HuH-7 (cell line): ENCODE data around the gene CHCHD10.
"Not testable (repeated sequence)": the region's sequence is repeated elsewhere in the genome, so short reads cannot be mapped to it uniquely, and the experiment has no call there.

Experiments used
- DNase-seq: peaks from one replicate; pipeline ENCODE4 v3.0.0; 2011; ENCODE audit warnings: low spot score

Gene CHCHD10

GRCh38 chr22:23750367-23750713 lies 17.4 kb downstream of the CHCHD10 start:
- DNase-seq = no peak

- DNase-seq = no peak
Observed at GRCh38 chr22:23749841-23750301, 17.9 kb downstream of the CHCHD10 start.

DNA sequence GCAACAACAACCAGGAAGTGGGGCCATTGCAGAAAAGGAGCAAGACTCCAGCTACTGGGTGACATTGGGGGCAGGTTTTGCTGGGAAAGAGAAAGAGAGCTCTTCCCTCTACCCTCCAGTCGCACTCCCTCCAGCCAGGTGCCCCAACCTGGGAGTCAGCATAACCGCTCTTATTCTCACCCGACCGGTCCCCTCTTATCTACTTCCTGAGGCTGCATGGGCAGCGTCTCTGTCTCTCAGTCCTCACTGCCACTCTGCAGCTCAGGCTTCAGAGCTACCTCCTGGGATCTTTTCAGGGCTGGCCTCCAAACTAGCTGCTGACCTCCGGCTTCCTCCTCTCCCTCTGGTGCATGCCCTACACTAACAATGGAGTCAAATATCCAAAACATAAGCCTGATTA lies 22.0 kb downstream of the CHCHD10 start:
- DNase-seq = no peak

- DNase-seq = no peak
Observed at GRCh38 chr22:23744485-23744884, 23.3 kb downstream of the CHCHD10 start.

GRCh38 chr22:23744001-23744400 lies 23.8 kb downstream of the CHCHD10 start:
- DNase-seq = no peak

- DNase-seq = no peak
Observed at GRCh38 chr22:23743303-23743705, 24.5 kb downstream of the CHCHD10 start.

DNA sequence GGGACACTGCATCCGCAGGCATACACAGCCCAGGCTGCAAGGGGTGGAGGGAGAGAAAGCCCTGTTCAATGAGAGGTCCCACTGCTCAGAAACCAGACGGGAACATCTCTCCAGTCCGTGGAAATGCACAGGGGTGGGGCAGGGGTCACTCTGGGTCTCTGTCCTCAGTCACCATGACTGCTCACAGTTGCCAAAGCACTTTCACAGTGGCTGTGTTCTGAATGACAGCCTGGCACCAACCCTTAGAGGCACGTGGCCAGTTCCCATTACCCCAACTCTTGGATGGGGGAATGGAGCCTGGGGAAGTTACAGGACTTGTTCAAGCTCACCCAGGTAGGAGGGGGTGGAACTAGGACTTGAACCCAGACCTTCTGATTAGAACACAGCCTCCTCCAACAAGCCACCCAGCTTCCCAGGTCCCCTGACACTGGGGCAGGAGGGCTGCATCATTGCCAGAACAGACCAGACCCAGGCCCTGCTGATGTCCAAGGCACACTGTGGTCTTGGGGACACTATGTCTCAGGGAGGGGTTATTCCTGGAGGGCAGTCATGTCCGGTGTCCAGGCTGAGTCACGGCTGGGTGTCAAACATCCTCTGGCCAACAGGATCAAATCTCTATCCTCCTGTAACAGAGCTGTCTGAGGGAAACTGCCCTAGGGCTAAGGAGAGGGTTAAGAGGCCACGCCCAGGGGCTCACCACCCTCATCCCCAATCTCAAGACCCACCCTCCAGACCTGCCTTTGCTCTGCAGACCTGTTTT lies 25.1 kb downstream of the CHCHD10 start:
- no peak for DNase-seq

DNA sequence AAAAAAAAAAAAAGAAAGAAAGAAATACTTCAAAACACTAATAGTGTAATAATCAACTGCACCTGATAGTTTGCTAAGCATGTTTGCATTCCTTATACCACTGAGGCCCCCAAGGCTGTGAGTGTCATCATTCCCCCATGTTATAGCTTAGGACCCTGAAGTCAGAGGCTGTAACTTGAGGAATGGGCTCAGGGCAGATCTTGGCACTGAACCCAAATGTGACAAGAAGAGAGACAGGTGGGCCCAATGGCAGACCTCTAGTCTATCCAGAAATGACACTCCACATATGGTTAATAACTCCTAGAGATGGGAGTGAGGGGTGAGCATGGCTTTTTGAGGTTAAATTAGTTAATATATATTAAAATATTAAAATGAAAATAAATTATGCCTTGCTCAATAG lies 30.1 kb downstream of the CHCHD10 start:
- no peak for DNase-seq

DNA sequence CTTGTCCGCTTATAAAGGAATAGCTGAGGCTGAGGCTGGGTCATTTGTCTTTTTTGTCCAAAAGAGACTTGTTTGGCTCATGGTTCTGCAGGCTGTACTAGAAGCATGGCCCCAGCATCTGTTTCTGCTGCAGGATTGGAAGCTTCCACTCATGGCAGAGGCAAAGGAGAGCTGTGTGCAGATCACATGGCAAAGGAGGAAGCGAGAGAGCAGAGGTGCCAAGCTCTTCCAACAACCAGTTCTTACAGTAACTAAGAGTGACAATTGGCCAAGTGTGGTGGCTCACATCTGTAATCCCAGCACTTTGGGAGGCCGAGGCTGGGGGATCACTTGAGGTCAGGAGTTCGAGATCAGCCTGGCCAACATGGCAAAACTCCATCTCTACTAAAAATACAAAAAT lies 39.7 kb downstream of the CHCHD10 start:
- not testable (repeated sequence) for DNase-seq

DNA sequence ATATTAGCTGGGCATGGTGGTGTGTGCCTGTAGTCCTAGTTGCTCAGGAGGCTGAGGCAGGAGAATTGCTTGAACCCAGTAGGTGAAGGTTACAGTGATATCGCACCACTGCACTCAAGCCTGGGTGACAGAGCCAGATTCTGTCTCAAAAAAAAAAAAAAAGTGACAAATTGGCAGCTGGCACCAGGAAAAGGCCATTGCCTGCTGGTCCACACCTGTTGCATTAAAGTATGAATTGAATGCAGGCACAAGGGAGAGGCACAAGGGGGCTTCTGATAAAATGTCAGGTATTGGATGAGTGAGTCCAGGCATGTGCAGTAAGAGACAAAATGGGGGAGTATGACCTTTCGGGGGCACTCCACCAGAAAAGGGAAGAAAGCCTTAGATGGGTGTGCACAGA lies 45.0 kb downstream of the CHCHD10 start:
- no peak for DNase-seq

DNA sequence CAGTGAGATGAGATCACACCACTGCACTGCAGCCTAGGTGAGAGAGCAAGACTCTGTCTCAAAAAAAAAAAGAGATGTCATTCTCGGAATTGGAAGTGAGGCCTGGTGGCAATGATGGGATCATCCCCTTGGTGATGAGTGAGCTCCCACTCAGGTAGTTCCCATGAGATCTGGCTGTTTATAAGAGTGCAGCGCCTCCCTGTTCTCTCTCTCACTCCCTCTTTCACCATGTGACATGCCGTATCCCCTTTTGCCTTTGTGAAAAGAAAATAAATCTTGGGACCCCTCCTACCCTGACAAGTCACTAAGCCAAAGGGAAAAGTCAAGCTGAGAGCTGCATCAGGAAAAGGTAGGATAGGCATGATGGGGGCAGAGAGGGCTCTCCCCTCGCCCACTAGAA lies 45.6 kb downstream of the CHCHD10 start:
- no peak for DNase-seq

DNA sequence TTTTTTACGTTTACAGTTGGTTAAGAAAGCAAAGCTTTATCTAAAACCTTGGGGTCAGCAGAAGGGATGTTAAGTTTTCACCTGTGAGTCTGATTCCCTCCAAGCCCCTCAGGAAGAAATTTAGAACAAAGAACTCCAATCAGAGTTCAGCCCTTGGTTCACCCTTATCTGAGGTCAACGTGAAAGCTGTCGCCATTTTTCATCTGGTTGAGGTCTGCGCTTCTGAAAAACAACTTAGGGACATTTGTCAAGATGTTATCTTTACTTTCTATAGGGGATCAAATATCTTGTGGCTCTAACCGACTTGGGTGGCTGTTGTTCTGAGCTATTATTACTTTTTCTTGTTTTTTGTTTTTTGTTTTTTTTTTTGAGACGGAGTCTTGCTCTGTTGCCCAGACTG lies 46.9 kb downstream of the CHCHD10 start:
- DNase-seq = no peak

GRCh38 chr22:23718371-23719165 lies 49.2 kb downstream of the CHCHD10 start:
- DNase-seq = no peak

- peak; percentile 88 for DNase-seq
Observed at GRCh38 chr22:23716811-23717801, 50.7 kb downstream of the CHCHD10 start.
